RWPE2 (cell line): ENCODE measurements around the gene OPTC.

Experiments
- ATAC-seq: fragments of 200-7000 bp; cut with Tn5 transposase; 3 replicates; pipeline ENCODE4 v1.9.1; 2021; ENCODE audit warnings: low read depth
- DNase-seq: peaks from one replicate; pipeline ENCODE4 v3.0.0-alpha.2; 2020; ENCODE audit warnings: low spot score
- H3K27ac ChIP-seq: fragments of 450-650 bp; 2 replicates; pipeline ENCODE4 v1.5.1; 2017; ENCODE audit warnings: mild to moderate bottlenecking; ENCODE audit not compliant: poor library complexity, severe bottlenecking
- H3K27me3 ChIP-seq: fragments of 250-450 bp; sonication (Bioruptor Pico); 2 replicates; pipeline ENCODE4 v1.5.1; 2021; ENCODE audit warnings: mild to moderate bottlenecking, moderate library complexity; ENCODE audit not compliant: insufficient read depth, poor library complexity, severe bottlenecking
- H3K36me3 ChIP-seq: fragments of 250-450 bp; sonication (Bioruptor Pico); 2 replicates; pipeline ENCODE4 v1.5.1; 2020; ENCODE audit warnings: low read depth, mild to moderate bottlenecking, moderate library complexity
- H3K4me1 ChIP-seq: fragments of 250-450 bp; sonication (Bioruptor Pico); 2 replicates; pipeline ENCODE4 v1.5.1; 2021; ENCODE audit warnings: mild to moderate bottlenecking, moderate library complexity; ENCODE audit not compliant: insufficient read depth, poor library complexity, severe bottlenecking
- H3K4me3 ChIP-seq: fragments of 250-450 bp; sonication (Bioruptor Pico); 2 replicates; pipeline ENCODE4 v1.5.1; 2021; ENCODE audit warnings: mild to moderate bottlenecking, moderate library complexity; ENCODE audit not compliant: severe bottlenecking
- H3K9me3 ChIP-seq: fragments of 250-450 bp; sonication (Bioruptor Pico); 2 replicates; pipeline ENCODE4 v1.5.1; 2021; ENCODE audit warnings: mild to moderate bottlenecking, moderate library complexity; ENCODE audit not compliant: severe bottlenecking
- CTCF ChIP-seq: fragments of 450-650 bp; IDR thresholded peaks from one replicate; pipeline ENCODE4 v1.5.1; 2017; ENCODE audit warnings: mild to moderate bottlenecking, moderate library complexity; ENCODE audit not compliant: poor library complexity, severe bottlenecking

Gene OPTC

GRCh38 chr1:203511930-203512329 lies 18.0 kb downstream of the OPTC start:
- no peak for DNase-seq
- no peaks in the 10 kb centered on the region for H3K36me3 ChIP-seq
- peak overlapping the region; percentile 67 for H3K27ac ChIP-seq
- ATAC-seq, result no peak
- no peaks in the 10 kb centered on the region for H3K27me3 ChIP-seq
- H3K4me3 ChIP-seq, result no peak overlapping the region
- no peak for TF ChIP-seq CTCF
- H3K4me1 ChIP-seq, result peaks cover 27% of the 10 kb centered on the region
- H3K9me3 ChIP-seq, result no peaks in the 10 kb centered on the region

- H3K9me3 ChIP-seq, result no peaks in the 10 kb centered on the region
- no peaks in the 10 kb centered on the region for H3K27me3 ChIP-seq
- H3K36me3 ChIP-seq, result no peaks in the 10 kb centered on the region
- no peak overlapping the region for H3K4me3 ChIP-seq
- H3K4me1 ChIP-seq, result peaks cover 27% of the 10 kb centered on the region
- H3K27ac ChIP-seq, result peak overlapping the region; percentile 67
- no peak for TF ChIP-seq CTCF
- no peak for ATAC-seq
- DNase-seq, result no peak
Observed at GRCh38 chr1:203512517-203512847, 18.5 kb downstream of the OPTC start.

GRCh38 chr1:203512848-203513584 lies 19.1 kb downstream of the OPTC start:
- DNase-seq, result peak; percentile 77
- no peaks in the 10 kb centered on the region for H3K27me3 ChIP-seq
- no peaks in the 10 kb centered on the region for H3K9me3 ChIP-seq
- peak overlapping the region; percentile 67 for H3K27ac ChIP-seq
- no peak overlapping the region for H3K4me3 ChIP-seq
- H3K36me3 ChIP-seq, result no peaks in the 10 kb centered on the region
- peak; percentile 94 for ATAC-seq
- no peak for TF ChIP-seq CTCF
- peaks cover 27% of the 10 kb centered on the region for H3K4me1 ChIP-seq

- no peaks in the 10 kb centered on the region for H3K36me3 ChIP-seq
- H3K4me1 ChIP-seq, result peaks cover 27% of the 10 kb centered on the region
- DNase-seq, result no peak
- no peak for ATAC-seq
- no peaks in the 10 kb centered on the region for H3K9me3 ChIP-seq
- H3K27me3 ChIP-seq, result no peaks in the 10 kb centered on the region
- H3K27ac ChIP-seq, result peak overlapping the region; percentile 67
- no peak overlapping the region for H3K4me3 ChIP-seq
- TF ChIP-seq CTCF, result no peak
Observed at GRCh38 chr1:203513585-203514031, 19.7 kb downstream of the OPTC start.

GRCh38 chr1:203516184-203516583 lies 22.2 kb downstream of the OPTC start:
- H3K9me3 ChIP-seq, result no peaks in the 10 kb centered on the region
- no peak overlapping the region for H3K4me3 ChIP-seq
- no peak for DNase-seq
- TF ChIP-seq CTCF, result no peak
- H3K36me3 ChIP-seq, result no peaks in the 10 kb centered on the region
- H3K4me1 ChIP-seq, result peaks cover 27% of the 10 kb centered on the region
- no peak overlapping the region for H3K27ac ChIP-seq
- ATAC-seq, result no peak
- H3K27me3 ChIP-seq, result no peaks in the 10 kb centered on the region
